Measurements from ENCODE around the gene CPED1. TPM values are rescaled to one million over a fixed set of nuclear protein-coding genes. Genes with fewer than 3 reads are reported as not detected.

CPED1 gene
- total and polyA plus RNA-seq, 7 experiments from 2014 or later = 0.10 to 4.5 (median 0.40) TPM; not detected in 2

GRCh38 chr7:121084748-121085336 lies 96.3 kb downstream of the CPED1 start:
- no peaks in the 10 kb centered on the region for H3K36me3 Mint-ChIP-seq
- Histone ChIP-seq H3K4me3 (ENCODE audit: low read length) (no peak overlapping the region), H3K27ac (ENCODE audit: low read depth, low read length) (no peak overlapping the region), H3K4me1 (ENCODE audit: control insufficient read depth in 2 of 2, insufficient read depth in 2 of 2, low read length in 2 of 2) (no peaks in the 10 kb centered on the region), H3K9me3 (ENCODE audit: control insufficient read depth in 2 of 3, low read length in 3 of 3) (no peaks in the 10 kb centered on the region), H3K27me3 (ENCODE audit: control insufficient read depth in 2 of 2, insufficient read depth in 2 of 2, low read length in 2 of 2) (no peaks in the 10 kb centered on the region), H3K36me3 (ENCODE audit: control insufficient read depth in 2 of 3, insufficient read depth in 3 of 3, low read length in 3 of 3) (no peaks in the 10 kb centered on the region)
- no peak overlapping the region for H3K4me3 Mint-ChIP-seq
- no peaks in the 10 kb centered on the region for H3K4me1 Mint-ChIP-seq
- ATAC-seq (no peak), DNase-seq (no peak)
- H3K27me3 Mint-ChIP-seq = peaks cover 0 to 21% (median 6%) of the 10 kb centered on the region in 5 donors
- ChIA-PET CTCF (interaction anchor here (4.1 to 5.5 kb wide), 2 partner anchors 97 to 278 kb away, joined by 15 to 69 read pairs; partner anchors contain the start of gene CPED1), POLR2A (no interaction called here)
- H3K27ac Mint-ChIP-seq = no peak overlapping the region
- H3K9me3 Mint-ChIP-seq = peaks cover 0 to 1% (median 0%) of the 10 kb centered on the region in 11 donors
- intact Hi-C loops (cut with micrococcal nuclease) = no loop called here

- H3K4me3 Mint-ChIP-seq = no peak overlapping the region
Observed at GRCh38 chr7:121085922-121086321, 97.4 kb downstream of the CPED1 start.

GRCh38 chr7:121088870-121089269 lies 100.4 kb downstream of the CPED1 start:
- no peak overlapping the region for H3K27ac Mint-ChIP-seq
- Histone ChIP-seq H3K4me1 (ENCODE audit: control insufficient read depth in 2 of 2, insufficient read depth in 2 of 2, low read length in 2 of 2) (no peaks in the 10 kb centered on the region), H3K27ac (ENCODE audit: low read depth, low read length) (no peak overlapping the region), H3K4me3 (ENCODE audit: low read length) (no peak overlapping the region), H3K27me3 (ENCODE audit: control insufficient read depth in 2 of 2, insufficient read depth in 2 of 2, low read length in 2 of 2) (no peaks in the 10 kb centered on the region), H3K9me3 (ENCODE audit: control insufficient read depth in 2 of 3, low read length in 3 of 3) (no peaks in the 10 kb centered on the region), H3K36me3 (ENCODE audit: control insufficient read depth in 2 of 3, insufficient read depth in 3 of 3, low read length in 3 of 3) (no peaks in the 10 kb centered on the region)
- intact Hi-C loops (cut with micrococcal nuclease) = no loop called here
- no peaks in the 10 kb centered on the region for H3K36me3 Mint-ChIP-seq
- no peak overlapping the region for H3K4me3 Mint-ChIP-seq
- DNase-seq (no peak), ATAC-seq (no peak)
- no peaks in the 10 kb centered on the region for H3K4me1 Mint-ChIP-seq
- ChIA-PET POLR2A (no interaction called here), CTCF (no interaction called here)
- peaks cover 0 to 1% (median 0%) of the 10 kb centered on the region in 11 donors for H3K9me3 Mint-ChIP-seq
- H3K27me3 Mint-ChIP-seq = peaks cover 0 to 9% (median 5%) of the 10 kb centered on the region in 5 donors

More at GRCh38 chr7:121085922-121086321, 97.4 kb downstream of the CPED1 start:
- H3K27ac ChIP-seq (ENCODE audit: low read depth, low read length) = no peak overlapping the region
- no peaks in the 10 kb centered on the region for H3K36me3 Mint-ChIP-seq
- DNase-seq (no peak), ATAC-seq (no peak)
- H3K4me1 Mint-ChIP-seq = no peaks in the 10 kb centered on the region
- no peaks in the 10 kb centered on the region for H3K4me1 ChIP-seq (ENCODE audit: control insufficient read depth in 2 of 2, insufficient read depth in 2 of 2, low read length in 2 of 2)
- no peaks in the 10 kb centered on the region for H3K9me3 ChIP-seq (ENCODE audit: control insufficient read depth in 2 of 3, low read length in 3 of 3)
- H3K9me3 Mint-ChIP-seq = peaks cover 0 to 1% (median 0%) of the 10 kb centered on the region in 11 donors
- ChIA-PET CTCF (interaction anchor here (5.5 kb wide), 1 partner anchor 98 kb away, joined by 69 read pairs; the partner anchor contains the start of gene CPED1), POLR2A (no interaction called here)
- intact Hi-C loops (cut with micrococcal nuclease) = no loop called here
- no peaks in the 10 kb centered on the region for H3K27me3 ChIP-seq (ENCODE audit: control insufficient read depth in 2 of 2, insufficient read depth in 2 of 2, low read length in 2 of 2)
- H3K4me3 ChIP-seq (ENCODE audit: low read length) = no peak overlapping the region
- no peaks in the 10 kb centered on the region for H3K36me3 ChIP-seq (ENCODE audit: control insufficient read depth in 2 of 3, insufficient read depth in 3 of 3, low read length in 3 of 3)
- H3K27me3 Mint-ChIP-seq = peaks cover 0 to 21% (median 5%) of the 10 kb centered on the region in 5 donors
- H3K27ac Mint-ChIP-seq = no peak overlapping the region

GRCh38 chr7:121094829-121095228 lies 106.3 kb downstream of the CPED1 start:
- Mint-ChIP-seq H3K27ac (no peak overlapping the region), H3K9me3 (no peaks in the 10 kb centered on the region), H3K4me1 (no peaks in the 10 kb centered on the region), H3K27me3 (peaks cover 0 to 19% (median 5%) of the 10 kb centered on the region in 5 donors), H3K4me3 (no peak overlapping the region), H3K36me3 (no peaks in the 10 kb centered on the region)
- Histone ChIP-seq H3K36me3 (ENCODE audit: control insufficient read depth in 2 of 3, insufficient read depth in 3 of 3, low read length in 3 of 3) (no peaks in the 10 kb centered on the region), H3K27ac (ENCODE audit: low read depth, low read length) (no peak overlapping the region), H3K4me3 (ENCODE audit: low read length) (no peak overlapping the region), H3K9me3 (ENCODE audit: control insufficient read depth in 2 of 3, low read length in 3 of 3) (no peaks in the 10 kb centered on the region), H3K27me3 (ENCODE audit: control insufficient read depth in 2 of 2, insufficient read depth in 2 of 2, low read length in 2 of 2) (no peaks in the 10 kb centered on the region), H3K4me1 (ENCODE audit: control insufficient read depth in 2 of 2, insufficient read depth in 2 of 2, low read length in 2 of 2) (no peaks in the 10 kb centered on the region)
- ChIA-PET POLR2A (no interaction called here), CTCF (no interaction called here)
- ATAC-seq (no peak), DNase-seq (no peak)
- intact Hi-C loops (cut with micrococcal nuclease) = no loop called here

- no peak overlapping the region for H3K27ac ChIP-seq (ENCODE audit: low read depth, low read length)
- Mint-ChIP-seq H3K36me3 (no peaks in the 10 kb centered on the region), H3K9me3 (no peaks in the 10 kb centered on the region), H3K4me3 (no peak overlapping the region), H3K27me3 (peaks cover 0 to 23% (median 5%) of the 10 kb centered on the region in 5 donors), H3K27ac (no peak overlapping the region), H3K4me1 (no peaks in the 10 kb centered on the region)
- no peak overlapping the region for H3K4me3 ChIP-seq (ENCODE audit: low read length)
- DNase-seq (no peak), ATAC-seq (no peak)
- intact Hi-C loops (cut with micrococcal nuclease) = no loop called here
- H3K4me1 ChIP-seq (ENCODE audit: control insufficient read depth in 2 of 2, insufficient read depth in 2 of 2, low read length in 2 of 2) = no peaks in the 10 kb centered on the region
- no peaks in the 10 kb centered on the region for H3K9me3 ChIP-seq (ENCODE audit: control insufficient read depth in 2 of 3, low read length in 3 of 3)
- no peaks in the 10 kb centered on the region for H3K27me3 ChIP-seq (ENCODE audit: control insufficient read depth in 2 of 2, insufficient read depth in 2 of 2, low read length in 2 of 2)
- ChIA-PET CTCF (interaction anchor here (2.1 kb wide), 1 partner anchor 11 kb away, joined by 5 read pairs; no protein-coding TSS in a partner anchor), POLR2A (no interaction called here)
- H3K36me3 ChIP-seq (ENCODE audit: control insufficient read depth in 2 of 3, insufficient read depth in 3 of 3, low read length in 3 of 3) = no peaks in the 10 kb centered on the region
Observed at GRCh38 chr7:121097577-121097976, 109.1 kb downstream of the CPED1 start.

- intact Hi-C loops (cut with micrococcal nuclease) = no loop called here
- Mint-ChIP-seq H3K36me3 (no peaks in the 10 kb centered on the region), H3K4me1 (no peaks in the 10 kb centered on the region), H3K4me3 (no peak overlapping the region), H3K9me3 (no peaks in the 10 kb centered on the region), H3K27me3 (peaks cover 0 to 28% (median 5%) of the 10 kb centered on the region in 5 donors), H3K27ac (no peak overlapping the region)
- H3K4me3 ChIP-seq (ENCODE audit: low read length) = no peak overlapping the region
- DNase-seq (no peak), ATAC-seq (no peak)
- H3K27ac ChIP-seq (ENCODE audit: low read depth, low read length) = no peak overlapping the region
- no peaks in the 10 kb centered on the region for H3K36me3 ChIP-seq (ENCODE audit: control insufficient read depth in 2 of 3, insufficient read depth in 3 of 3, low read length in 3 of 3)
- H3K9me3 ChIP-seq (ENCODE audit: control insufficient read depth in 2 of 3, low read length in 3 of 3) = no peaks in the 10 kb centered on the region
- ChIA-PET POLR2A (no interaction called here), CTCF (interaction anchor here (1.7 kb wide), 1 partner anchor 9 kb away, joined by 4 read pairs; no protein-coding TSS in a partner anchor)
- H3K27me3 ChIP-seq (ENCODE audit: control insufficient read depth in 2 of 2, insufficient read depth in 2 of 2, low read length in 2 of 2) = no peaks in the 10 kb centered on the region
- no peaks in the 10 kb centered on the region for H3K4me1 ChIP-seq (ENCODE audit: control insufficient read depth in 2 of 2, insufficient read depth in 2 of 2, low read length in 2 of 2)
Observed at GRCh38 chr7:121099572-121099971, 111.1 kb downstream of the CPED1 start.

GRCh38 chr7:121101083-121101482 lies 112.6 kb downstream of the CPED1 start:
- Histone ChIP-seq H3K27me3 (ENCODE audit: control insufficient read depth in 2 of 2, insufficient read depth in 2 of 2, low read length in 2 of 2) (no peaks in the 10 kb centered on the region), H3K9me3 (ENCODE audit: control insufficient read depth in 2 of 3, low read length in 3 of 3) (no peaks in the 10 kb centered on the region), H3K4me3 (ENCODE audit: low read length) (no peak overlapping the region), H3K36me3 (ENCODE audit: control insufficient read depth in 2 of 3, insufficient read depth in 3 of 3, low read length in 3 of 3) (no peaks in the 10 kb centered on the region), H3K4me1 (ENCODE audit: control insufficient read depth in 2 of 2, insufficient read depth in 2 of 2, low read length in 2 of 2) (no peaks in the 10 kb centered on the region), H3K27ac (ENCODE audit: low read depth, low read length) (no peak overlapping the region)
- no peak overlapping the region for H3K27ac Mint-ChIP-seq
- ATAC-seq = no peak
- ChIA-PET POLR2A (no interaction called here), CTCF (no interaction called here)
- H3K4me1 Mint-ChIP-seq = no peaks in the 10 kb centered on the region
- H3K9me3 Mint-ChIP-seq = no peaks in the 10 kb centered on the region
- no peaks in the 10 kb centered on the region for H3K36me3 Mint-ChIP-seq
- no peak overlapping the region for H3K4me3 Mint-ChIP-seq
- peaks cover 0 to 21% (median 4%) of the 10 kb centered on the region in 5 donors for H3K27me3 Mint-ChIP-seq
- DNase-seq = no peak
- intact Hi-C loops (cut with micrococcal nuclease) = loop anchor here in 1 of 2 donors (10.0 kb wide), 1 partner anchor 444 kb away; no protein-coding TSS in a partner anchor
